AG04449 (cell line): ENCODE measurements around the gene MATN1.

Source experiments
- CTCF ChIA-PET: fragments of 350-600 bp; formaldehyde crosslinking; extraction: SDS; loops from one replicate; lab custom pipeline; 2021; ENCODE audit warnings: antibody characterized with exemption; lab: Yijun Ruan, JAX
- POLR2A ChIA-PET: fragments of 400-600, 350-600 bp; formaldehyde crosslinking; extraction: SDS; loops from one replicate; lab custom pipeline; 2020; ENCODE audit warnings: antibody characterized with exemption, inconsistent platforms; lab: Yijun Ruan, JAX
- DNase-seq: peaks from one replicate; pipeline ENCODE4 v3.0.0-alpha.2; 2010; ENCODE audit warnings: low read depth, low spot score
- H3K4me3 ChIP-seq: 2 replicates; pipeline ENCODE4 v1.5.1; 2011; ENCODE audit warnings: low read depth, mild to moderate bottlenecking, control low read depth, low read length
- TF ChIP-seq, protein P1 (sequence below): IDR thresholded peaks from one replicate; pipeline ENCODE4 v1.5.1; 2011; ENCODE audit warnings: mild to moderate bottlenecking, moderate library complexity, low read length, control low read depth, inconsistent platforms; ENCODE audit not compliant: insufficient read depth; ENCODE audit errors: missing control alignments

Gene MATN1

GRCh38 chr1:30738715-30739559 lies 15.6 kb upstream of the MATN1 start:
- H3K4me3 ChIP-seq: no peak overlapping the region
- POLR2A ChIA-PET: no interaction called here
- no peak for DNase-seq
- TF ChIP-seq, protein P1, sequence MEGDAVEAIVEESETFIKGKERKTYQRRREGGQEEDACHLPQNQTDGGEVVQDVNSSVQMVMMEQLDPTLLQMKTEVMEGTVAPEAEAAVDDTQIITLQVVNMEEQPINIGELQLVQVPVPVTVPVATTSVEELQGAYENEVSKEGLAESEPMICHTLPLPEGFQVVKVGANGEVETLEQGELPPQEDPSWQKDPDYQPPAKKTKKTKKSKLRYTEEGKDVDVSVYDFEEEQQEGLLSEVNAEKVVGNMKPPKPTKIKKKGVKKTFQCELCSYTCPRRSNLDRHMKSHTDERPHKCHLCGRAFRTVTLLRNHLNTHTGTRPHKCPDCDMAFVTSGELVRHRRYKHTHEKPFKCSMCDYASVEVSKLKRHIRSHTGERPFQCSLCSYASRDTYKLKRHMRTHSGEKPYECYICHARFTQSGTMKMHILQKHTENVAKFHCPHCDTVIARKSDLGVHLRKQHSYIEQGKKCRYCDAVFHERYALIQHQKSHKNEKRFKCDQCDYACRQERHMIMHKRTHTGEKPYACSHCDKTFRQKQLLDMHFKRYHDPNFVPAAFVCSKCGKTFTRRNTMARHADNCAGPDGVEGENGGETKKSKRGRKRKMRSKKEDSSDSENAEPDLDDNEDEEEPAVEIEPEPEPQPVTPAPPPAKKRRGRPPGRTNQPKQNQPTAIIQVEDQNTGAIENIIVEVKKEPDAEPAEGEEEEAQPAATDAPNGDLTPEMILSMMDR: no peak
- CTCF ChIA-PET: interaction anchor here (0.9 to 1.9 kb wide), 4 partner anchors 15 to 40 kb away, joined by 3 to 6 read pairs (median 5); partner anchors contain the start of gene MATN1

DNA sequence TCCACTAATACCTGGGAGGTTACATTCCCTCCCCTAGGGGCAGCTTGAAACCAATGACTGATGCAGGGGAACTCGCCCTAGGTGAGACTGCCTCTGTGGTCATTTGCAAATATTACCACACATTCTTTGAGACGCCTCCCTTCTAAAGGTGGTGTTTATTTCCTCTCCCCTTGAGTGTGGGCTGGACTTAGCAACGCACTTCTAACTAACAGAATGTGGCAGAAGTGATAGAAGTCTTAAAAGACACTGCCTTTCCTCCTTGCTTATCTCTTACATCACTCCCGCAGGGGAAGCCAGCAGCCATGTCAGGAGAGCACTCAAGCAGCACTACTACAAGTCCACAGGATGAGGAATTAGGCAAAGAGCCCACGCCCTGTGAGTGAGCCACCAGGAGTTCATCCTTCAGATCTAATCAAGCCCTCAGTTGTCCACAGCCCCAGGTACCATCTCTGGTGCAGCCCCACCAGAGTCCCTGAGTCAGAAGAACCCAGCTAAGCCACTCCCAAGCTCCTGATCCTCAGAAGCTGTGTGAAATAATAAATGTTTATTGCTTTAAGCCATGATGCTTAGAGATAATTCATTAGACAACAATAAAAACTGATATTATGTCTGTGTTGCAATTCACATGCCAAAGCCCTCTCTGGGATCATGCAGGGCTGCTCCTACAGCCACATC lies 14.8 kb upstream of the MATN1 start:
- no peak for DNase-seq
- TF ChIP-seq, protein P1: no peak
- ChIA-PET POLR2A (no interaction called here), CTCF (interaction anchor here (0.9 to 2.1 kb wide), 6 partner anchors 14 to 41 kb away, joined by 3 to 7 read pairs (median 5); partner anchors contain the start of gene MATN1)
- no peak overlapping the region for H3K4me3 ChIP-seq

DNA sequence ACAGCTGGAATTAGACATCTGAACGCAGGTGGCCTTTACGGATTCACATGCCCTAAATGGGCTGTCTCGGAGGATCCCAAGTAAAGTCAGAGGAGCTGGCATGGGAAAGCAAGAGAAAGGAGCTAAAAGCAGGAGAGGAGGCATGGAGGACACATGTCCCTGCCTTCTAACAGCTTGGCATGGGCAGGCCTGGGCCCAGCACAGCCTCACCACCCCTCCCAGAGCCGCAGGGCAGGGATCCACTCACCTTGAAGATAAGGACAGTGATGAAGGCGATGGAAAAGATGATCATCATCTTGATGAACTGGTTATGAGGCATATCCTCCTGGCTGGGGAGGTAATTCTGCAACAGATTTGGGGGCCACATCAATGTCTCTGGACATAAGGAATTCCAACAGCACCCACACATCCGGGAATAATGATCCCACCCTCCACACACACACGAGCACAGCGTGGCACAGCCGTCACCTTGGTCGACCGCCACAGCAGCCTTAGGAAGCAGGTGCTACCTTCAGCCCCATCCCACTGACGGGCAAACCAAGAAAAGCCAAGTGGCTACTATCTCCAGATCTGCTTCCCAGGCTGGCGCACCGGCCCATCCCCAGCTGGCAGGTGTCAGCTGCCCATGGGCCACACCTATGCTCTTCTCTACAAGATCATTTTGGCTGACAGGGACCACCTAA lies 14.1 kb upstream of the MATN1 start:
- ChIA-PET CTCF (interaction anchor here (1.0 to 2.1 kb wide), 4 partner anchors 16 to 42 kb away, joined by 3 to 11 read pairs (median 6); no protein-coding TSS in a partner anchor), POLR2A (no interaction called here)
- H3K4me3 ChIP-seq: no peak overlapping the region
- no peak for DNase-seq
- TF ChIP-seq, protein P1: no peak

DNA sequence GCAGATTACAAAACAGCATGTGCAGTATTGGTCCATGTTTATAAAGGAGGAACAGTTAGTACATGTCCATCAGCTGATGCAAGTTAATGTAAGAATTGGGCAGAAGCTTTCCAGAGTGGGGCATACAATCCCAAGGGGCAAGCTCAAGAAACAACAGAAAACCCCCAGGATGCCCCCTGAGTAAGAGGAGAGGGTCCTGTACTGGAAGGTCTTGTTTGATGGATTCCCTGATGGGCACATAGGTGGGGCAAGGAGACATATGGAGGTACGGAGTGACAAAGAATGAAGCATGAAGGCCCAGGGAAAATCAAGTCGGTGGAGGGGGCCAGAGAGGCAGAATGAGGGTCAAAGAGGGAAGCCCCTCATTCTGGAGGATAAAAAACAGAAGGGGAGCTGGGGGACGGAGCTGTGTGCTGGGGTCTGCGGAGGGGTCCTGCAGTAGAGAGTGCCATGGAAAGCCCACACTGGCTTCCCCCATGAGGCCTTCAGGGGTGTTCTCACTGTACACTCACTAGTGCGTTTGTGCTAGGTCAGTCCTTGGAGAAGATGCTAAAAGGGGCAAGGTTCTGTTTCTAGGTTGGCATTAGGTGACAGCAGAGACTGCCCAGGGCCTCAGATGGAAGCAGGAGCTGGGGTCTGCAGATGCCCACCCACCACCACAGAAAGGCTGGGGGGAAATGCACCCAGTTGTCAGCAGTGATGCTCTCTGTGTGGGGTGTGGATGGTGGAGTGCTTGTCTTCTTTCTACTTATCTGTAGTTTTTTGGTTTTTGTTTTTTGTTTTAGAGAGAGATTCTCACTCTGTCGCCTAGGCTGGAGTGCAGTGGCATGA lies 12.5 kb upstream of the MATN1 start:
- DNase-seq: no peak
- no peak overlapping the region for H3K4me3 ChIP-seq
- ChIA-PET POLR2A (no interaction called here), CTCF (interaction anchor here (0.6 to 2.3 kb wide), 8 partner anchors 8 to 175 kb away, joined by 3 to 11 read pairs (median 4); no protein-coding TSS in a partner anchor)
- TF ChIP-seq, protein P1: no peak

GRCh38 chr1:30735124-30735523 lies 11.7 kb upstream of the MATN1 start:
- TF ChIP-seq, protein P1: no peak
- POLR2A ChIA-PET: no interaction called here
- no peak overlapping the region for H3K4me3 ChIP-seq
- CTCF ChIA-PET: interaction anchor here (0.8 to 2.3 kb wide), 5 partner anchors 15 to 176 kb away, joined by 3 to 10 read pairs (median 5); no protein-coding TSS in a partner anchor
- DNase-seq: no peak
